A673 (cell line): ENCODE measurements around the gene FHIT. TPM values are rescaled to one million over a fixed set of nuclear protein-coding genes. Genes with fewer than 3 reads are reported as not detected.

Experiments
- BruUV-seq: library from RNA; stranded (reverse); fragments of 400-500 nt; replicated peaks from 2 replicates; lab custom pipeline; 2021; lab: Mats Ljungman, UMichigan
- CTCF ChIA-PET: fragments of 300-600 bp; sonication (Branson Sonifier 250); formaldehyde crosslinking; loops from one replicate; lab custom pipeline; 2022; ENCODE audit warnings: antibody characterized with exemption; lab: Charles Lee
- POLR2A ChIA-PET: fragments of 300-600 bp; sonication (Branson Sonifier 250); formaldehyde crosslinking; loops from one replicate; lab custom pipeline; 2022; ENCODE audit warnings: antibody characterized with exemption; ENCODE audit not compliant: low non-redundant PET; lab: Charles Lee
- DNase-seq: peaks from one replicate; pipeline ENCODE4 v3.0.0-alpha.2; 2015; ENCODE audit warnings: low spot score
- H3K27ac ChIP-seq: fragments of 200-600 bp; sonication (generic); 2 replicates; pipeline ENCODE4 v1.5.1; 2016; ENCODE audit warnings: mixed run types, low read depth, mild to moderate bottlenecking, mixed read lengths, antibody characterized with exemption, low read length; ENCODE audit not compliant: poor library complexity, severe bottlenecking
- H3K27me3 ChIP-seq: fragments of 200-600 bp; sonication (generic); replicated peaks from 2 replicates; pipeline ENCODE4 v1.6.1; 2017; ENCODE audit warnings: mixed run types, low read depth, mild to moderate bottlenecking, mixed read lengths, antibody characterized with exemption, low read length; ENCODE audit not compliant: insufficient read depth, poor library complexity
- H3K36me3 ChIP-seq: fragments of 200-600 bp; sonication (generic); 2 replicates; pipeline ENCODE4 v1.6.1; 2016; ENCODE audit warnings: mixed run types, mild to moderate bottlenecking, mixed read lengths, antibody characterized with exemption, low read length; ENCODE audit not compliant: insufficient read depth, poor library complexity, severe bottlenecking
- H3K4me1 ChIP-seq: fragments of 200-600 bp; sonication (generic); 2 replicates; pipeline ENCODE4 v1.6.1; 2017; ENCODE audit warnings: mixed run types, mild to moderate bottlenecking, mixed read lengths, antibody characterized with exemption, low read length; ENCODE audit not compliant: insufficient read depth, poor library complexity, severe bottlenecking
- H3K4me3 ChIP-seq: fragments of 200-600 bp; sonication (generic); 2 replicates; pipeline ENCODE4 v1.5.1; 2016; ENCODE audit warnings: low read depth, mixed run types, mild to moderate bottlenecking, mixed read lengths, low read length; ENCODE audit not compliant: poor library complexity, severe bottlenecking
- H3K9me3 ChIP-seq: fragments of 200-600 bp; sonication (generic); 2 replicates; pipeline ENCODE4 v1.6.1; 2016; ENCODE audit warnings: mixed run types, low read depth, mild to moderate bottlenecking, mixed read lengths, antibody characterized with exemption, low read length; ENCODE audit not compliant: poor library complexity, severe bottlenecking
- EZH2 ChIP-seq: fragments of 200-600 bp; sonication (generic); IDR thresholded peaks from 2 replicates; pipeline ENCODE4 v1.6.1; 2017; ENCODE audit warnings: borderline replicate concordance, low read depth, mild to moderate bottlenecking, mixed read lengths, antibody characterized with exemption, low read length; ENCODE audit not compliant: poor library complexity, severe bottlenecking
- intact Hi-C: fragments of 100-400 bp; cut with micrococcal nuclease; formaldehyde crosslinking; loops from one replicate; pipeline ENCODE4 v1.10.0; 2022; ENCODE audit not compliant: unreplicated experiment
- total RNA-seq: library from RNA; stranded (reverse); gene quantifications from 2 replicates; pipeline ENCODE4 v1.2.3, GENCODE V29; 2021
- TF ChIP-seq, protein P1 (sequence below): fragments of 300-800, 200-600 bp; sonication (generic); conservative IDR thresholded peaks from 2 replicates; pipeline ENCODE4 v1.5.1; 2017; ENCODE audit warnings: low read depth, mild to moderate bottlenecking, antibody characterized with exemption, low read length, moderate library complexity, mixed read lengths

Gene FHIT
- total RNA-seq, 1 experiment from 2014 or later, result not detected

DNA sequence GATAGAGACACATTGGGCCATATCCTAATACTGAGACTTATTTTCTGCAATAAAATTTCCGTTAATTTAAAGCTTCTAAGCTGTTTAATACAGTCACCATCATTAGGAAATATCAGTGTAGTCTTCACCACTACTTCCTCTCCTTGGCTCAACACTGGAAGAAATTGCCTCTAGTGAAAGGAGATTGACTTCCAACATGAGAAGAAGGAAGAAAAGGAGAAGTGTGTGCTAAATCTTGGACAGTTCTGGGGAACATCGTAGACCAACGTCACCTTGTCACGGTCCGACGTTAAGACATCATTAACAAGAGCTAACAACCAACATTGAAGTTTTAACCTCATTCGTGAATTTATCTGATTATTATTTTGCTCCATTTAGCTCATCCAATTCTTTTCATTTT is 1214.4 kb downstream of the FHIT start:
- Histone ChIP-seq H3K27me3 (no peaks in the 10 kb centered on the region), H3K36me3 (no peaks in the 10 kb centered on the region), H3K27ac (no peak overlapping the region), H3K4me1 (no peaks in the 10 kb centered on the region), H3K9me3 (no peaks in the 10 kb centered on the region), H3K4me3 (no peak overlapping the region)
- ChIA-PET POLR2A (no interaction called here), CTCF (no interaction called here)
- intact Hi-C loops, result no loop called here
- TF ChIP-seq, protein P1, sequence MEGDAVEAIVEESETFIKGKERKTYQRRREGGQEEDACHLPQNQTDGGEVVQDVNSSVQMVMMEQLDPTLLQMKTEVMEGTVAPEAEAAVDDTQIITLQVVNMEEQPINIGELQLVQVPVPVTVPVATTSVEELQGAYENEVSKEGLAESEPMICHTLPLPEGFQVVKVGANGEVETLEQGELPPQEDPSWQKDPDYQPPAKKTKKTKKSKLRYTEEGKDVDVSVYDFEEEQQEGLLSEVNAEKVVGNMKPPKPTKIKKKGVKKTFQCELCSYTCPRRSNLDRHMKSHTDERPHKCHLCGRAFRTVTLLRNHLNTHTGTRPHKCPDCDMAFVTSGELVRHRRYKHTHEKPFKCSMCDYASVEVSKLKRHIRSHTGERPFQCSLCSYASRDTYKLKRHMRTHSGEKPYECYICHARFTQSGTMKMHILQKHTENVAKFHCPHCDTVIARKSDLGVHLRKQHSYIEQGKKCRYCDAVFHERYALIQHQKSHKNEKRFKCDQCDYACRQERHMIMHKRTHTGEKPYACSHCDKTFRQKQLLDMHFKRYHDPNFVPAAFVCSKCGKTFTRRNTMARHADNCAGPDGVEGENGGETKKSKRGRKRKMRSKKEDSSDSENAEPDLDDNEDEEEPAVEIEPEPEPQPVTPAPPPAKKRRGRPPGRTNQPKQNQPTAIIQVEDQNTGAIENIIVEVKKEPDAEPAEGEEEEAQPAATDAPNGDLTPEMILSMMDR, result no peak
- no peak for TF ChIP-seq EZH2
- no peak for DNase-seq
- no TSS peak for BruUV-seq

DNA sequence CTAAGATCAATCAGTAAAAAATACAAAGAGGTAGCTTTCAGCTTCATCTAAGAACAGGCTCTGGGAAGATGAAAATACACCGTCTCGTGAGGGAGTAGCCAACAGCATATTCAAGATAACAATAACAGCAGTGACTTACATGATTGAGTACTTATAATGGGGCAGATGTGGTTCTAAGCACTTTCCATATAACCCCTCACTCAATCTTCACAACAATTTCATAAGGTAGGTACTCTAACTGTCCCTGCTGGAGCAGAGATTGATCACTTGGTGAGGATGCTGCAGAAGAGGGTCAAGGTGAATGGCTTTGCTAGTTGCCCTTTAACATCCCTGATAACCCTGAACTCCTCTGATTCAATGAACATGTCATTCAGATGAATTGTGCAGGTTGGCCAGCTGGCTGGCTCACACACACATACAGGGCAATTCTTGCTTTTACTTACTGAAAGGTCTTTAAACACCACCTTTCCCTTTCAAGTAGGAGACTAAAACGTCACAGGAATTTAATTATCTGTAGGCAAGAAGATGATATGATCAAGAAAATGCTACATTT is 1217.3 kb downstream of the FHIT start:
- no peak for DNase-seq
- H3K36me3 ChIP-seq, result no peaks in the 10 kb centered on the region
- H3K4me1 ChIP-seq, result no peaks in the 10 kb centered on the region
- no peaks in the 10 kb centered on the region for H3K9me3 ChIP-seq
- CTCF ChIA-PET, result no interaction called here
- TF ChIP-seq, protein P1, result no peak
- no peak for TF ChIP-seq EZH2
- no TSS peak for BruUV-seq
- H3K27ac ChIP-seq, result no peak overlapping the region
- H3K4me3 ChIP-seq, result no peak overlapping the region
- H3K27me3 ChIP-seq, result no peaks in the 10 kb centered on the region
- POLR2A ChIA-PET, result no interaction called here
- intact Hi-C loops, result no loop called here

DNA sequence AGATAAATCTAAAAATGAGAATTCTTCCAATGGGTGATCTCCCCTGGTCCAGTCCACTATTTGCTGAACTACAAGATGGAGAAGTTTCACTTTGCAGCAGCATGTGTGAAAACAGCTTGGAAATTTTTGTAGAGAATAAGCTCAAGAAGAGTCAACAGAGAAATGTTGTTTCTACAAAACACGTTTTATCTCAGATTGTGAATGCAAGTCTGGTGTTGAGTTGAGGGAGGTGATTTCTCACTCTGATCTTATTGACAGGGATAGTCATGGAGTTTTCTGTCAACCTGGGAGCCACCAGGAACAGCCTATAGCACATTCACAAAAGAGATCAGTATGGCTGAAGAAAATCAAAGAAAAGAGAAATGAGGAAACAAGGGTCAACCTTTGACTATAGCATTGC is 1220.3 kb downstream of the FHIT start:
- Histone ChIP-seq H3K4me1 (no peaks in the 10 kb centered on the region), H3K9me3 (no peaks in the 10 kb centered on the region), H3K4me3 (no peak overlapping the region), H3K36me3 (no peaks in the 10 kb centered on the region), H3K27ac (no peak overlapping the region), H3K27me3 (no peaks in the 10 kb centered on the region)
- no TSS peak for BruUV-seq
- ChIA-PET POLR2A (no interaction called here), CTCF (no interaction called here)
- intact Hi-C loops, result no loop called here
- no peak for DNase-seq
- no peak for TF ChIP-seq EZH2
- TF ChIP-seq, protein P1, result no peak
